ENCODE results near the gene CBX8. TPM values are rescaled to one million over a fixed set of nuclear protein-coding genes. Genes with fewer than 3 reads are reported as not detected.

Gene CBX8
- total RNA-seq, 2 donors from 2014 or later = 0.71 to 7.4 TPM

DNA sequence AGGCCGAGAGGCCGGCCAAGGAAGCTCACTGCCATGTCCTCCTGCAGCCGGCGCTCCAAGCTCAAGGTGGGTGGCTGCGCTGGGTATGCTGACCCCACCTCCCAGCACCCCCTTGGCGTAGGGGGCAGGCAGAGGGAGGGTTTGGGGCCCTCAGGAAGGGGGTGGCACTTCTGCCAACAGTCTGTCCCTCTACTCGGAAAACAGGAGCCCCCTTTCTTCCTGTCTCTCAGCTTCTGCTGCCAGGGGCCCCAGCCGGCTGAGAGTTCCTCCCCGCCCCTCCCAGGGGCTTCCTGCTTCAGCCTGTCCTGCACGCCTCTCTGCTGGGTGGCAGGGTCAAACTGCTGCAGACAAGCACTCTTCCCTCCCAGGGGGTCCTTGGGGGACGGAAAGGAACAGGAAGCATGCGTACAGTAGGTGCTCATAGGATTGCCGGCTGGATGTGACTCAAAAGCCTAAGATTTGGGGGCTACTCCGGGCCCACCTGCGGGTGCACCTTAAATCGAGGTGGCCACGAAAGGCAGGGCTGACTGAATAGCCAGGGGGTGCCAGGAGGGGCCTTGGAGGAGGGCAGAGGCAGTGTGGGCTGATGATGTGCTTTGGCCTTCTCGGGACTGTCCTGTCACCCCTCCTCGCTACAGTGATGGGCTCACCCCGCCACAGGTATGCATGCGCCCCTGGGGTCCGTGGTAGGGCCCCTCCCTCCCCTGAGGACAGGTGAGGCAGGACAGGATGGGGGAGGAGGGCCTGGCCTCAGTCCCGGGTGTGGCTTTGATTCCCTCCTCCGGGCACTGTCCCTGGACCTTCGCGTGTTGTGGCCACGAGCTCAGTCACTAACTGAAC lies 14.9 kb downstream of the CBX8 start:
- H3K27me3 ChIP-seq (replicated peaks; ENCODE audit: insufficient read depth) = peaks cover 15% of the 10 kb centered on the region
- peaks cover 7 to 14% of the 10 kb centered on the region in 2 donors for H3K4me1 ChIP-seq (ENCODE audit: control insufficient read depth in 1 of 2, low read depth in 2 of 2)
- no peak overlapping the region for H3K4me3 ChIP-seq
- no peak for TF ChIP-seq CTCF (IDR thresholded peaks at IDR 0.05)
- DNase-seq (ENCODE audit: low spot score) = no peak
- H3K36me3 ChIP-seq = no peaks in the 10 kb centered on the region
- ATAC-seq (ENCODE audit: insufficient number of reproducible peaks, low FRiP score, low read depth) = no peak
- no peak overlapping the region for H3K27ac ChIP-seq
- H3K9me3 ChIP-seq = no peaks in the 10 kb centered on the region

DNA sequence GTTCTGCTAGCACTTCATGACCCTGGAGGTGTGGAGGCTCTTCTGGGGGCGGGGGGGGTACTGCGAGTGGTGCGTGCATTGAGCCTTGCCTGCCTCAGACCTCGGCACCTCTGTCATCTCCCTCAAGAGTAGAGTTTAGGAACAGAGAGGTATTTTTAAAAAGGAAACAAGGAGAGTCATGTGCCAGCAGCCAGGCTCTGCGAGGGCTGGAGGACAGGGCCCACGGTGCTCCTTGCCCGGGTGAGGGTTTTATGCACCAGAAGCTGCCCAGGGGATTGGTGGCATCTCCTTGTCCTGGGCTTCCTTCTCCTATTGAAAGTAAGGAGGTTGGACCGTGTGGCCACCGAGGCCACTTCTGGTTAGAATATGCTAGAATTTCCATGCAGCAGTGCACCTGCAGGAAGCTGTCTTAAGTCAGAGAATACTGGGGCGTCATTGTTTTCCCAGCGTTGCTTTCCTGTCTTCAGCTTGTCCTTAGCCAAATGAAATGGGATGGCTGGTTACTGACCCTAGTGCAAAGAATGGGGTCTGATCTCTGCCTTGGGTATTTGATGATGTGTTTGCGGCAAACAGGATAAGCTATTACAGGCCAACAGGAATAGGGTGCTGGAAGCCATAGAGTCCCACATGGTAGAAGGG lies 15.7 kb downstream of the CBX8 start:
- no peaks in the 10 kb centered on the region for H3K36me3 ChIP-seq
- H3K4me3 ChIP-seq = no peak overlapping the region
- no peak for ATAC-seq (ENCODE audit: insufficient number of reproducible peaks, low FRiP score, low read depth)
- no peak overlapping the region for H3K27ac ChIP-seq
- peaks cover 15% of the 10 kb centered on the region for H3K27me3 ChIP-seq (replicated peaks; ENCODE audit: insufficient read depth)
- H3K9me3 ChIP-seq = no peaks in the 10 kb centered on the region
- no peak for TF ChIP-seq CTCF (IDR thresholded peaks at IDR 0.05)
- no peak for DNase-seq (ENCODE audit: low spot score)
- peaks cover 7 to 14% of the 10 kb centered on the region in 2 donors for H3K4me1 ChIP-seq (ENCODE audit: control insufficient read depth in 1 of 2, low read depth in 2 of 2)

- H3K27me3 ChIP-seq (replicated peaks; ENCODE audit: insufficient read depth) = peaks cover 15% of the 10 kb centered on the region
- no peak for TF ChIP-seq CTCF (IDR thresholded peaks at IDR 0.05)
- ATAC-seq (ENCODE audit: insufficient number of reproducible peaks, low FRiP score, low read depth) = no peak
Observed at GRCh38 chr17:79779661-79780365, 17.1 kb downstream of the CBX8 start.

GRCh38 chr17:79779084-79779529 lies 17.8 kb downstream of the CBX8 start:
- TF ChIP-seq CTCF (IDR thresholded peaks at IDR 0.05) = no peak
- Histone ChIP-seq H3K9me3 (no peaks in the 10 kb centered on the region), H3K4me1 (ENCODE audit: control insufficient read depth in 1 of 2, low read depth in 2 of 2) (peaks cover 7 to 14% of the 10 kb centered on the region in 2 donors), H3K4me3 (peak overlapping the region; percentile 71), H3K27me3 (replicated peaks; ENCODE audit: insufficient read depth) (peaks cover 15% of the 10 kb centered on the region), H3K36me3 (no peaks in the 10 kb centered on the region), H3K27ac (no peak overlapping the region)
- ATAC-seq (ENCODE audit: insufficient number of reproducible peaks, low FRiP score, low read depth) = no peak
- DNase-seq (ENCODE audit: low spot score) = no peak

More at GRCh38 chr17:79779661-79780365, 17.1 kb downstream of the CBX8 start:
- Histone ChIP-seq H3K36me3 (no peaks in the 10 kb centered on the region), H3K4me3 (no peak overlapping the region), H3K27ac (no peak overlapping the region), H3K4me1 (ENCODE audit: control insufficient read depth in 1 of 2, low read depth in 2 of 2) (peaks cover 7 to 14% of the 10 kb centered on the region in 2 donors), H3K9me3 (no peaks in the 10 kb centered on the region)
- no peak for DNase-seq (ENCODE audit: low spot score)

Data from thoracic aorta (tissue), 2 donors.